22Rv1 (cell line): ENCODE measurements around the gene LCOR.

Experiments used
- H3K27ac ChIP-seq: fragments of 450-650 bp; 2 replicates; pipeline ENCODE4 v1.5.1; 2017
- ZFX ChIP-seq: fragments of 450-650 bp; IDR thresholded peaks from 2 replicates; pipeline ENCODE4 v1.6.1; 2017; ENCODE audit warnings: antibody characterized with exemption, borderline replicate concordance
- TF ChIP-seq, protein P1 (sequence below): fragments of 450-650 bp; IDR thresholded peaks from 2 replicates; pipeline ENCODE4 v1.5.1; 2017; ENCODE audit warnings: mild to moderate bottlenecking

LCOR gene

DNA sequence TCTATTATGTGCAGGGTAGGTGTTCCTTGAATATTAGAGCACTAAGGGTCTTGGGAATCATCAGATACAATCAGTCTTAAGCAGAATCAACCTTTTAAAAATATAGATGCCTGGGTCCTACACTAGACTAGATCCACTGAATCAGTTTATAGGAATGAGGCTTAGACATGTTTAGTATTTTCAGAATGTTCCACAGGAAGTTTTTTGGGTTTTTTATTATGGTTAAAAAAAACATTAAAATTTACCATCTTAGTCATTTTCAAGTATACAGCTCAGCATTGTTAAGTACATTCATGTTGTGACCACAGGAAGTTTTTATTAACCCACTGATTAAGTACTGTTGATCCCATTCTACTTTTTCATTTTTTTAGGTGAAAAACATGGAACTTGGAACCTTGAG is 135.7 kb downstream of the LCOR start:
- no peak for TF ChIP-seq ZFX
- TF ChIP-seq, protein P1, sequence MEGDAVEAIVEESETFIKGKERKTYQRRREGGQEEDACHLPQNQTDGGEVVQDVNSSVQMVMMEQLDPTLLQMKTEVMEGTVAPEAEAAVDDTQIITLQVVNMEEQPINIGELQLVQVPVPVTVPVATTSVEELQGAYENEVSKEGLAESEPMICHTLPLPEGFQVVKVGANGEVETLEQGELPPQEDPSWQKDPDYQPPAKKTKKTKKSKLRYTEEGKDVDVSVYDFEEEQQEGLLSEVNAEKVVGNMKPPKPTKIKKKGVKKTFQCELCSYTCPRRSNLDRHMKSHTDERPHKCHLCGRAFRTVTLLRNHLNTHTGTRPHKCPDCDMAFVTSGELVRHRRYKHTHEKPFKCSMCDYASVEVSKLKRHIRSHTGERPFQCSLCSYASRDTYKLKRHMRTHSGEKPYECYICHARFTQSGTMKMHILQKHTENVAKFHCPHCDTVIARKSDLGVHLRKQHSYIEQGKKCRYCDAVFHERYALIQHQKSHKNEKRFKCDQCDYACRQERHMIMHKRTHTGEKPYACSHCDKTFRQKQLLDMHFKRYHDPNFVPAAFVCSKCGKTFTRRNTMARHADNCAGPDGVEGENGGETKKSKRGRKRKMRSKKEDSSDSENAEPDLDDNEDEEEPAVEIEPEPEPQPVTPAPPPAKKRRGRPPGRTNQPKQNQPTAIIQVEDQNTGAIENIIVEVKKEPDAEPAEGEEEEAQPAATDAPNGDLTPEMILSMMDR = no peak

DNA sequence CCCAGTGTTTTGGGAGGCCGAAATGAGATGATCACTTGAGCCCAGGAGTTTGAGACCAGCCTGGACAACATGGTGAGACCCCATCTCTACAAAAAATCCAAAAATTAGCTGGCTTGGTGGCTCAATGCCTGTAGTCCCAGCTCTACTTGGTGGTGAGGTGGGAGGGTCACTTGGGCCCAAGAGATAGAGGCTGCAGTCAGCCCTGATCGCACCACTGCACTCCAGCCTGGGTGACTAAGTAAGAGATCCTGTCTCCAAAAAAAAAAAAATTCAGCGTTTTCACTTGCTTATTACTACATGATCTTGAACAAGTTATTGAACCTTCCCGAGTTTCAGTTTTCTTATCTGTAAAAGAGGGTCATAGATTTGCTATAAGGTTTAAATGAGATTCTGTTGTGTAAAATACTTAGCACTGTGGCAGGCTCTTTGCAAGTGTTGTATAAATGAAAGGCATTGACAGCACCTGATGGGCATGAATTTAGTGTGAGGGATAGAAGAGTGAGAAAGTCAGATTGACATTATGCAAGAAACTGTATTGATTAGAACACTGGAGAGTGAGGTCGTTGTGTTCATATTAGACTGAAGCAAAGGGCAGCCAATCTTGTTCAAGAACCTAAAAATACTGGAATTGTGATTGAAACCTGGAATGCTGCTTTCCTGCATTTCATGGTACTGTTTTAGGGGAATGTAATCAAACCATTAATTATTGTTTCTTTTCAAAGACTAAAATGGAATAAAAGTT is 136.8 kb downstream of the LCOR start:
- TF ChIP-seq, protein P1 = no peak
- TF ChIP-seq ZFX = no peak

More for the DNA sequence above, 135.7 kb downstream of the LCOR start:
- H3K27ac ChIP-seq = no peak overlapping the region

DNA sequence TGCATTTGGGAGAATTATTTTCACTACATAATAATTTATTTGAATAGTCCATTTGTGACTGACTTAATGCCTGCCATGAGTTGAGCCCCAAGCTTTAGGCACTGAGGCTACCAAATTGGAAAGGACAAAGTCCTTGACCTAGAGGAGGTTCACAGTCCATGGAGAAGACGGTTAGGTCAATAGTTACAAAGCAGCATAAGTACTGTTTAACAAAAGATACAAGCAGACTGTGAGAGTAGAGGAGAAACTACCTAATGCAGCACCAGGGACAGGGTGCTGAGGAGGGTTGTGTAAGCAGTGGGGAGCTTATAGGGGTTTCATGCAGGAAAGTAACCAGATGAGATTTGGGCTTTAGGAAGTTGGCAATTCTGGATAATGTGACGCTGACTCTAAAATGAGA is 139.2 kb downstream of the LCOR start:
- TF ChIP-seq, protein P1 = no peak
- no peak for TF ChIP-seq ZFX
- no peak overlapping the region for H3K27ac ChIP-seq

More for the DNA sequence above, 136.8 kb downstream of the LCOR start:
- no peak overlapping the region for H3K27ac ChIP-seq

DNA sequence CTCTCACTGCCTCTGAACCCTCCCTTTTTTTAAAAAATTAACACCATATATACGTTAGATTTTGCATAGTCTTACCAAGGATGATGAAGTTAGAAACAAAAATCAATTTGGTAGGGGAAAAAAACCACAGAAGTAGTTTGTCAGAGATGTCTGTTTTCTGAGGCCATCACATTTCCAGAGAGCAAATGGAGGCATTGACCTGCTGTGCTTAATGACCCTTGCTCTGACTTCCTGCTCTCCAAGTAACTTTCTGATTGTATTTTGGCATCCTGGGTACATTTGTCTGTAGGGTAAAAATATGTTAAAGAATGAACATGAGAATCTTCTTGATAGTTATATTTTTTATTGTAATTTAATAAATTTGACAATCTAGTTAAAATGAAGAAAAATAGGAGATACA is 140.2 kb downstream of the LCOR start:
- TF ChIP-seq, protein P1 = no peak
- TF ChIP-seq ZFX = no peak
- no peak overlapping the region for H3K27ac ChIP-seq

DNA sequence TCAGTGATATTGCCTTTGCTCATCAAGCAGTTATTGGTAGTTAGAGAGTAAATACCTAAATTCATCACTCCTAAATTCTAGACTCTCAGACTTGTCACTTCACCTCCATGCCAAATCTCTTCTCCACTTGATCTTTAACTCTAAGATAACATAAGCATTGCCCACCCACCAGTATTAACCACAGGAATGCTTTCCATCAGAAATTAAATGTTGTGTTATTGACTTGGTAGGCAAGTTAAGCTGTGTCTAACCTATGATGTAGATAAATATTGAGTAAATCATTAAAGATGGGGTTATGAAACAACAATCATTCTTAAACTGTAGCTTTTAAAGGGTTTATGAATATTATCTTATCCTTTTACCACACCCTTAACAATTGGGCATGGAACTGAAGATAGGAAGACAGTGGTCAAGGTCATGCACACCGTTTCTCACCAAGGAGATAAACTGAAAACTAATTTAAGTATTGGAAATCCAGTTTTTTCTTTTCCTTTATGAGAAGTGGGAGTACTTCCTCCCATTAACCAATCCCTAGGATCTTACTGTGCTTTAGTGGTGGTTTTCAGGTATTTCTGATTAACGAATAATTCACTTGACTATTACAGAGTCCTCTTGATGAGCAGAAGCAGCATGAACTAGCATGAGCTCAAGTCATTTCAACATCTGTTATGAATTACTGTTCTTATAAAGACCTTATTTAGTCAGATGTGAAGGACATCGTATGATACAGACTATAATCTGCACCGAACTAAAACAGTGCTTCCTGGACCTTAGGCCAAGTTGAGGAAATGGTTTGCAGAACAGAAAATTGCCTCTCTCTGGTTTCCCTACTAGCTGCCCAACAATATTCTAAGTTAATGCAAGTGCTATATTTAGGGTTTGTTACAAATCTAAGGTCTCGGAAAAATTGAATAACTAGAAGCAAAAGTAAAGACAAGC is 142.0 kb downstream of the LCOR start:
- TF ChIP-seq, protein P1 = no peak
- no peak for TF ChIP-seq ZFX
- no peak overlapping the region for H3K27ac ChIP-seq

DNA sequence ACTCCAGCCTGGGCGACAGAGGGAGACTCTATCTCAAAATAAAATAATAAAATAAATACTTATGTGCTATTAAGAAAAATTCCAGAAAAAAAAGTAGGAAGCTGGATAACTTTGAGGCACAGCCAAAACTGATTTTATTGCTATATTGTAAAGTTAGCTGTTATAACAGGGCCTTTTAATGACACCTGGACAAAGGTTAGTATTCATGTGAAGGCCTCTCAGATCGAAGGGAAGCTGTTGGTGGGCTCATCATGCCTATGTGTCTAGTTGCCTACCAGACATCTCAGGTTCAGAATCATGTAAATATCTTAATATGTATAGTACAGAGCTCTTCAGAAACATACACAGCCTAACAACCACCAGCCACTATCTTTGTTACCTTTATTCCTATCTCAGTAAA is 143.0 kb downstream of the LCOR start:
- TF ChIP-seq ZFX = no peak
- TF ChIP-seq, protein P1 = no peak
- H3K27ac ChIP-seq = no peak overlapping the region

DNA sequence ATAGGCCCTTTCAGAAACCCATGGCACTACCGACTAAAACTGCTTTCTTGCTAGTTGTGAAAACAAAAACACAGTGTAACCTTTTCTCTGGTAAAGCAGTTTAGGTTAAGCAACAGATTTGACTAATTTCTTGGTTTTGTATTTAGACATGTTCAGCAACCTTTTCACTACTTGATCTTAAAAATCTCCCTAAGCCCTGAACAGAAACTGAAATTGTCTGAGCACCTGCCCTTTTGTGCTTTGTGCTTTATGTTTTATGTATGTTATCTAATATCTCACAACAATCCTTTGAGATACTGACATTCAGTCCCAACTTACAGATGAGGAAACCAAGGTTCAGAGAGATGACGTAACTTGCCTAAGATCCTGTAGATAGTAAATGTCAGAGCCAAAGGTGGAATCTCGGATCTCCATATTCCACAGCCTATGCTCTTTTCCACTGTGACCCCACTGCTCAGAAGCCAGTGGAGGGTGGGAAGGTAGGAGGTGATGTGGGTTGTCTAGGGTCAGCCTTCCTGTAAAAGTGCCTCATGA is 146.6 kb downstream of the LCOR start:
- TF ChIP-seq, protein P1 = no peak
- TF ChIP-seq ZFX = no peak
- no peak overlapping the region for H3K27ac ChIP-seq
